Measurements from ENCODE around the gene TBX2. TPM values are rescaled to one million over a fixed set of nuclear protein-coding genes. Genes with fewer than 3 reads are reported as not detected.

TBX2 gene
- total and polyA plus RNA-seq, 2 of the 13 experiments (the other 11 are each of a cell fraction or from before 2014, with no cell fraction given): 2.8 to 15.3 TPM

GRCh38 chr17:61363601-61364462 is 35.8 kb upstream of the TBX2 start (continued):
- TF ChIP-seq NR0B2 (CRISPR knock-in tag; IDR thresholded peaks at IDR 0.05): no peak
- TF ChIP-seq KLF6 (CRISPR knock-in tag; IDR thresholded peaks at IDR 0.05): no peak
- TF ChIP-seq ZNF713 (CRISPR knock-in tag; IDR thresholded peaks at IDR 0.05): no peak
- TF ChIP-seq ZNF317 (CRISPR knock-in tag; IDR thresholded peaks at IDR 0.05): 0 out of 2 replicates have a peak, but pooled peaks have one; percentile 5
- peak; percentile 86 for TF ChIP-seq HNF4A (CRISPR knock-in tag; IDR thresholded peaks at IDR 0.05)
- TF ChIP-seq DMAP1 (CRISPR knock-in tag; IDR thresholded peaks at IDR 0.05): peak; percentile 60; the same call in 1 of the 2 replicates
- no peak for TF ChIP-seq HOXA9 (CRISPR knock-in tag; IDR thresholded peaks at IDR 0.05; ENCODE audit: borderline replicate concordance)
- peak; percentile 60 for TF ChIP-seq SIX1 (CRISPR knock-in tag; IDR thresholded peaks at IDR 0.05; ENCODE audit: borderline replicate concordance)
- no peak for TF ChIP-seq NR3C1 (CRISPR knock-in tag; IDR thresholded peaks at IDR 0.05)
- no peak for TF ChIP-seq ZNF276 (CRISPR knock-in tag; IDR thresholded peaks at IDR 0.05; ENCODE audit: low read depth)
- TF ChIP-seq POLR2A (IDR thresholded peaks at IDR 0.05; ENCODE audit: insufficient read depth in 1 of 2, low read depth in 2 of 2, low read length in 2 of 2): peak in 1 of 2 experiments; percentile 40; a peak in 1 of 4 replicates
- TF ChIP-seq SATB2 (CRISPR knock-in tag; IDR thresholded peaks at IDR 0.05): no peak
- TF ChIP-seq MAFF (IDR thresholded peaks at IDR 0.05; ENCODE audit: low read depth, low read length): no peak
- peak; percentile 83 for TF ChIP-seq SMAD1 (CRISPR knock-in tag; IDR thresholded peaks at IDR 0.05; ENCODE audit: borderline replicate concordance, low read depth)
- no peak for TF ChIP-seq ZFP90 (CRISPR knock-in tag; IDR thresholded peaks at IDR 0.05; ENCODE audit: borderline replicate concordance)
- no peak for TF ChIP-seq ZNF773 (CRISPR knock-in tag; IDR thresholded peaks at IDR 0.05; ENCODE audit: borderline replicate concordance)
- TF ChIP-seq ZNF121 (CRISPR knock-in tag; IDR thresholded peaks at IDR 0.05): peak; percentile 62; the same call in 1 of the 2 replicates
- peak; percentile 13; the same call in 1 of the 2 replicates for TF ChIP-seq ARID4A (CRISPR knock-in tag; IDR thresholded peaks at IDR 0.05; ENCODE audit: borderline replicate concordance)
